ENCODE data around the gene RNF208. TPM values are rescaled to one million over a fixed set of nuclear protein-coding genes. Genes with fewer than 3 reads are reported as not detected.

RNF208 gene
- total and polyA plus RNA-seq, 2 experiments from 2014 or later, result 1.4 to 5.6 TPM

GRCh38 chr9:137236238-137236935 lies 14.3 kb upstream of the RNF208 start:
- H3K4me3 ChIP-seq, result peak overlapping the region; percentile 35; the same call in 1 of the 2 replicates
- H3F3A ChIP-seq (replicated peaks; ENCODE audit: low read depth), result 0 out of 2 replicates have a peak, but pooled peaks cover 3% of the 10 kb centered on the region
- TF ChIP-seq CREB1 (CRISPR knock-in tag; IDR thresholded peaks at IDR 0.05; ENCODE audit: low read depth) (no peak), EZH2 (IDR thresholded peaks at IDR 0.05; ENCODE audit: low read depth, unreplicated experiment) (no peak), NANOG (IDR thresholded peaks at IDR 0.05; ENCODE audit: borderline replicate concordance) (no peak), ZNF331 (CRISPR knock-in tag; IDR thresholded peaks at IDR 0.05; ENCODE audit: low read depth) (no peak), STAT1 (IDR thresholded peaks at IDR 0.05; ENCODE audit: unreplicated experiment) (no peak), EZH2phosphoT487 (IDR thresholded peaks at IDR 0.05; ENCODE audit: unreplicated experiment) (no peak), CTCF (conservative IDR thresholded peaks at IDR 0.05; ENCODE audit: low read depth in 2 of 2) (peak; percentile 91 to 95), POLR2AphosphoS5 (IDR thresholded peaks at IDR 0.05; ENCODE audit: low read depth) (peak; percentile 52), ZNF114 (CRISPR knock-in tag; IDR thresholded peaks at IDR 0.05) (no peak), JUNB (IDR thresholded peaks at IDR 0.05; ENCODE audit: unreplicated experiment) (no peak)
- TF ChIP-seq, protein P1, sequence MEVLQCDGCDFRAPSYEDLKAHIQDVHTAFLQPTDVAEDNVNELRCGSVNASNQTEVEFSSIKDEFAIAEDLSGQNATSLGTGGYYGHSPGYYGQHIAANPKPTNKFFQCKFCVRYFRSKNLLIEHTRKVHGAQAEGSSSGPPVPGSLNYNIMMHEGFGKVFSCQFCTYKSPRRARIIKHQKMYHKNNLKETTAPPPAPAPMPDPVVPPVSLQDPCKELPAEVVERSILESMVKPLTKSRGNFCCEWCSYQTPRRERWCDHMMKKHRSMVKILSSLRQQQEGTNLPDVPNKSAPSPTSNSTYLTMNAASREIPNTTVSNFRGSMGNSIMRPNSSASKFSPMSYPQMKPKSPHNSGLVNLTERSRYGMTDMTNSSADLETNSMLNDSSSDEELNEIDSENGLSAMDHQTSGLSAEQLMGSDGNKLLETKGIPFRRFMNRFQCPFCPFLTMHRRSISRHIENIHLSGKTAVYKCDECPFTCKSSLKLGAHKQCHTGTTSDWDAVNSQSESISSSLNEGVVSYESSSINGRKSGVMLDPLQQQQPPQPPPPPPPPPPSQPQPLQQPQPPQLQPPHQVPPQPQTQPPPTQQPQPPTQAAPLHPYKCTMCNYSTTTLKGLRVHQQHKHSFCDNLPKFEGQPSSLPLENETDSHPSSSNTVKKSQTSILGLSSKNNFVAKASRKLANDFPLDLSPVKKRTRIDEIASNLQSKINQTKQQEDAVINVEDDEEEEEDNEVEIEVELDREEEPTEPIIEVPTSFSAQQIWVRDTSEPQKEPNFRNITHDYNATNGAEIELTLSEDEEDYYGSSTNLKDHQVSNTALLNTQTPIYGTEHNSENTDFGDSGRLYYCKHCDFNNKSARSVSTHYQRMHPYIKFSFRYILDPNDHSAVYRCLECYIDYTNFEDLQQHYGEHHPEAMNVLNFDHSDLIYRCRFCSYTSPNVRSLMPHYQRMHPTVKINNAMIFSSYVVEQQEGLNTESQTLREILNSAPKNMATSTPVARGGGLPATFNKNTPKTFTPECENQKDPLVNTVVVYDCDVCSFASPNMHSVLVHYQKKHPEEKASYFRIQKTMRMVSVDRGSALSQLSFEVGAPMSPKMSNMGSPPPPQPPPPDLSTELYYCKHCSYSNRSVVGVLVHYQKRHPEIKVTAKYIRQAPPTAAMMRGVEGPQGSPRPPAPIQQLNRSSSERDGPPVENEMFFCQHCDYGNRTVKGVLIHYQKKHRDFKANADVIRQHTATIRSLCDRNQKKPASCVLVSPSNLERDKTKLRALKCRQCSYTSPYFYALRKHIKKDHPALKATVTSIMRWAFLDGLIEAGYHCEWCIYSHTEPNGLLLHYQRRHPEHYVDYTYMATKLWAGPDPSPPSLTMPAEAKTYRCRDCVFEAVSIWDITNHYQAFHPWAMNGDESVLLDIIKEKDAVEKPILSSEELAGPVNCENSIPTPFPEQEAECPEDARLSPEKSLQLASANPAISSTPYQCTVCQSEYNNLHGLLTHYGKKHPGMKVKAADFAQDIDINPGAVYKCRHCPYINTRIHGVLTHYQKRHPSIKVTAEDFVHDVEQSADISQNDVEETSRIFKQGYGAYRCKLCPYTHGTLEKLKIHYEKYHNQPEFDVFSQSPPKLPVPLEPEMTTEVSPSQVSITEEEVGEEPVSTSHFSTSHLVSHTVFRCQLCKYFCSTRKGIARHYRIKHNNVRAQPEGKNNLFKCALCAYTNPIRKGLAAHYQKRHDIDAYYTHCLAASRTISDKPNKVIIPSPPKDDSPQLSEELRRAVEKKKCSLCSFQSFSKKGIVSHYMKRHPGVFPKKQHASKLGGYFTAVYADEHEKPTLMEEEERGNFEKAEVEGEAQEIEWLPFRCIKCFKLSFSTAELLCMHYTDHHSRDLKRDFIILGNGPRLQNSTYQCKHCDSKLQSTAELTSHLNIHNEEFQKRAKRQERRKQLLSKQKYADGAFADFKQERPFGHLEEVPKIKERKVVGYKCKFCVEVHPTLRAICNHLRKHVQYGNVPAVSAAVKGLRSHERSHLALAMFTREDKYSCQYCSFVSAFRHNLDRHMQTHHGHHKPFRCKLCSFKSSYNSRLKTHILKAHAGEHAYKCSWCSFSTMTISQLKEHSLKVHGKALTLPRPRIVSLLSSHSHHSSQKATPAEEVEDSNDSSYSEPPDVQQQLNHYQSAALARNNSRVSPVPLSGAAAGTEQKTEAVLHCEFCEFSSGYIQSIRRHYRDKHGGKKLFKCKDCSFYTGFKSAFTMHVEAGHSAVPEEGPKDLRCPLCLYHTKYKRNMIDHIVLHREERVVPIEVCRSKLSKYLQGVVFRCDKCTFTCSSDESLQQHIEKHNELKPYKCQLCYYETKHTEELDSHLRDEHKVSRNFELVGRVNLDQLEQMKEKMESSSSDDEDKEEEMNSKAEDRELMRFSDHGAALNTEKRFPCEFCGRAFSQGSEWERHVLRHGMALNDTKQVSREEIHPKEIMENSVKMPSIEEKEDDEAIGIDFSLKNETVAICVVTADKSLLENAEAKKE (CRISPR knock-in tag; IDR thresholded peaks at IDR 0.05), result no peak
- TF ChIP-seq, protein P2, sequence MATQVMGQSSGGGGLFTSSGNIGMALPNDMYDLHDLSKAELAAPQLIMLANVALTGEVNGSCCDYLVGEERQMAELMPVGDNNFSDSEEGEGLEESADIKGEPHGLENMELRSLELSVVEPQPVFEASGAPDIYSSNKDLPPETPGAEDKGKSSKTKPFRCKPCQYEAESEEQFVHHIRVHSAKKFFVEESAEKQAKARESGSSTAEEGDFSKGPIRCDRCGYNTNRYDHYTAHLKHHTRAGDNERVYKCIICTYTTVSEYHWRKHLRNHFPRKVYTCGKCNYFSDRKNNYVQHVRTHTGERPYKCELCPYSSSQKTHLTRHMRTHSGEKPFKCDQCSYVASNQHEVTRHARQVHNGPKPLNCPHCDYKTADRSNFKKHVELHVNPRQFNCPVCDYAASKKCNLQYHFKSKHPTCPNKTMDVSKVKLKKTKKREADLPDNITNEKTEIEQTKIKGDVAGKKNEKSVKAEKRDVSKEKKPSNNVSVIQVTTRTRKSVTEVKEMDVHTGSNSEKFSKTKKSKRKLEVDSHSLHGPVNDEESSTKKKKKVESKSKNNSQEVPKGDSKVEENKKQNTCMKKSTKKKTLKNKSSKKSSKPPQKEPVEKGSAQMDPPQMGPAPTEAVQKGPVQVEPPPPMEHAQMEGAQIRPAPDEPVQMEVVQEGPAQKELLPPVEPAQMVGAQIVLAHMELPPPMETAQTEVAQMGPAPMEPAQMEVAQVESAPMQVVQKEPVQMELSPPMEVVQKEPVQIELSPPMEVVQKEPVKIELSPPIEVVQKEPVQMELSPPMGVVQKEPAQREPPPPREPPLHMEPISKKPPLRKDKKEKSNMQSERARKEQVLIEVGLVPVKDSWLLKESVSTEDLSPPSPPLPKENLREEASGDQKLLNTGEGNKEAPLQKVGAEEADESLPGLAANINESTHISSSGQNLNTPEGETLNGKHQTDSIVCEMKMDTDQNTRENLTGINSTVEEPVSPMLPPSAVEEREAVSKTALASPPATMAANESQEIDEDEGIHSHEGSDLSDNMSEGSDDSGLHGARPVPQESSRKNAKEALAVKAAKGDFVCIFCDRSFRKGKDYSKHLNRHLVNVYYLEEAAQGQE (IDR thresholded peaks at IDR 0.05; ENCODE audit: unreplicated experiment), result no peak
- TF ChIP-seq, protein P3, sequence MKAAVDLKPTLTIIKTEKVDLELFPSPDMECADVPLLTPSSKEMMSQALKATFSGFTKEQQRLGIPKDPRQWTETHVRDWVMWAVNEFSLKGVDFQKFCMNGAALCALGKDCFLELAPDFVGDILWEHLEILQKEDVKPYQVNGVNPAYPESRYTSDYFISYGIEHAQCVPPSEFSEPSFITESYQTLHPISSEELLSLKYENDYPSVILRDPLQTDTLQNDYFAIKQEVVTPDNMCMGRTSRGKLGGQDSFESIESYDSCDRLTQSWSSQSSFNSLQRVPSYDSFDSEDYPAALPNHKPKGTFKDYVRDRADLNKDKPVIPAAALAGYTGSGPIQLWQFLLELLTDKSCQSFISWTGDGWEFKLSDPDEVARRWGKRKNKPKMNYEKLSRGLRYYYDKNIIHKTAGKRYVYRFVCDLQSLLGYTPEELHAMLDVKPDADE (IDR thresholded peaks at IDR 0.05), result no peak
- no peak overlapping the region for H3K27ac Mint-ChIP-seq
- H3K4me2 ChIP-seq, result peak overlapping the region; percentile 68
- H3K27me3 Mint-ChIP-seq (ENCODE audit: insufficient read depth, low read depth, poor library complexity), result peaks cover 10% of the 10 kb centered on the region
- no peak overlapping the region for H3K27ac ChIP-seq (ENCODE audit: low read depth)
- H3K36me3 ChIP-seq (ENCODE audit: insufficient read depth), result no peaks in the 10 kb centered on the region
- DNase-seq (ENCODE audit: low spot score) (peak; percentile 94), ATAC-seq (peak; percentile 57)
- no peaks in the 10 kb centered on the region for H3K9me3 Mint-ChIP-seq
- H3K4me1 Mint-ChIP-seq, result peaks cover 18% of the 10 kb centered on the region
- H3K79me2 ChIP-seq (replicated peaks; ENCODE audit: insufficient read depth), result peaks cover 15% of the 10 kb centered on the region
- no peak overlapping the region for H3K4me3 Mint-ChIP-seq
- peaks cover 7% of the 10 kb centered on the region for H3K36me3 Mint-ChIP-seq (ENCODE audit: low read depth)
- peaks cover 13% of the 10 kb centered on the region; the same call in 1 of the 2 replicates for H3K4me1 ChIP-seq (ENCODE audit: insufficient read depth)
- H3K27me3 ChIP-seq (ENCODE audit: insufficient read depth), result no peaks in the 10 kb centered on the region
- H4K20me1 ChIP-seq (replicated peaks; ENCODE audit: insufficient read depth), result no peaks in the 10 kb centered on the region; the same call in 1 of the 2 replicates
- H2AFZ ChIP-seq, result no peak overlapping the region
- H3K9me2 ChIP-seq (ENCODE audit: insufficient read depth), result no peaks in the 10 kb centered on the region

All from GM23338 (cell line).